Stimulated activated CD4-positive, alpha-beta T cell treated with anti-CD3 and anti-CD28 coated beads, Interleukin-2, amount 100 ng/mL, for 24 hours (primary cell): ENCODE measurements around the gene RPTOR.
"Not testable (repeated sequence)": the region's sequence is repeated elsewhere in the genome, so short reads cannot be mapped to it uniquely, and the experiment has no call there.

Experiments used
- DNase-seq, 2 donors: peaks; one replicate each; pipeline ENCODE4 v3.0.0-alpha.2; 2020

RPTOR gene

GRCh38 chr17:80671825-80672110, 127.1 kb downstream of the RPTOR start:
- DNase-seq, result no peak

- DNase-seq, result no peak
These were observed 128.7 kb downstream of the RPTOR start for GRCh38 chr17:80673152-80673920.

- no peak for DNase-seq
These were observed 130.9 kb downstream of the RPTOR start for GRCh38 chr17:80675438-80676095.

GRCh38 chr17:80676096-80676466, 131.4 kb downstream of the RPTOR start:
- no peak for DNase-seq

- DNase-seq, result no peak
These were observed 131.9 kb downstream of the RPTOR start for GRCh38 chr17:80676564-80676963.

GRCh38 chr17:80677214-80677756, 132.6 kb downstream of the RPTOR start:
- no peak for DNase-seq

- no peak for DNase-seq
These were observed 135.2 kb downstream of the RPTOR start for GRCh38 chr17:80679816-80680215.

GRCh38 chr17:80681215-80681614, 136.6 kb downstream of the RPTOR start:
- DNase-seq, result no peak

- no peak for DNase-seq
These were observed 137.7 kb downstream of the RPTOR start for GRCh38 chr17:80682372-80682771.

GRCh38 chr17:80683625-80684104, 139.0 kb downstream of the RPTOR start:
- DNase-seq, result no peak

- no peak for DNase-seq
These were observed 143.2 kb downstream of the RPTOR start for GRCh38 chr17:80687839-80688238.

- no peak for DNase-seq
These were observed 144.5 kb downstream of the RPTOR start for GRCh38 chr17:80689129-80689619.

- no peak for DNase-seq
These were observed 147.1 kb downstream of the RPTOR start for GRCh38 chr17:80691784-80692183.

GRCh38 chr17:80692931-80693467, 148.4 kb downstream of the RPTOR start:
- DNase-seq, result no peak

- DNase-seq, result no peak
These were observed 148.9 kb downstream of the RPTOR start for GRCh38 chr17:80693511-80693910.

GRCh38 chr17:80694085-80694991, 149.7 kb downstream of the RPTOR start:
- DNase-seq, result no peak

- no peak for DNase-seq
These were observed 150.6 kb downstream of the RPTOR start for GRCh38 chr17:80694992-80695912.

- DNase-seq, result no peak
These were observed 151.3 kb downstream of the RPTOR start for GRCh38 chr17:80695979-80696378.

- DNase-seq, result no peak
These were observed 151.8 kb downstream of the RPTOR start for GRCh38 chr17:80696456-80696855.

GRCh38 chr17:80696964-80697363, 152.3 kb downstream of the RPTOR start:
- DNase-seq, result no peak

GRCh38 chr17:80698297-80698696, 153.7 kb downstream of the RPTOR start:
- no peak for DNase-seq

- DNase-seq, result not testable (repeated sequence)
These were observed 154.6 kb downstream of the RPTOR start for GRCh38 chr17:80699205-80699604.
